Gastroesophageal sphincter (tissue), 3 donors: Measurements from ENCODE around the gene HIF1AN.

Experiments used
- CTCF ChIP-seq, 4 experiments: fragments of 200-600 bp in 2 of 4; fragments of 450-650 bp in 2 of 4; sonication (generic) in 1 of 4; IDR thresholded peaks; one replicate each; pipeline ENCODE4 v1.5.1; 2017 to 2019; ENCODE audit warnings: antibody characterized with exemption in 4 of 4, mild to moderate bottlenecking in 2 of 4, moderate library complexity in 2 of 4
- EP300 ChIP-seq: sonication (generic); formaldehyde crosslinking; IDR thresholded peaks from one replicate; pipeline ENCODE4 v1.6.1; 2017; ENCODE audit warnings: antibody characterized with exemption, mild to moderate bottlenecking
- POLR2A ChIP-seq, 2 donors: fragments of 450-650 bp; IDR thresholded peaks; one replicate each; pipeline ENCODE4 v1.6.1; 2017; ENCODE audit warnings: antibody characterized with exemption in 2 of 2, mild to moderate bottlenecking in 2 of 2, moderate library complexity in 1 of 2
- POLR2AphosphoS5 ChIP-seq: sonication (generic); formaldehyde crosslinking; IDR thresholded peaks from one replicate; pipeline ENCODE4 v1.6.1; 2017; ENCODE audit warnings: antibody characterized with exemption

DNA sequence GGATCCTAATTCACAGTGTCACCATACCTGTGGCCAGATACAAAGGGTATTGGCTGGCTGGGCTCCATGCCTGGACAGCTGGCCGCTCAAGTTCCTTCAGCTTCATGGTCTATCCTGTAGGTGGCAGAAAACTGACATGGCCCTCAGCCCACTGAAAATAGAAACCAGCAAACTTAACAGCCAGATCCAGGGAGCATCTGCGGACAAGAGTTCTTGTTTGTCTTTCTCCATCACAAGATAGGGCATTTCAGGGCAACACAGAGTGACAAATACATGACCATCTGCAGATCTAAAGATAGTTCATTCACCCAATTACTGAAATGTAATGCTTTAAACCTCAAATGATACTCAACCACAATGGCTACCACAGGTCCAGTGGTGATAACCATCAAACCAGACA is 18.9 kb upstream of the HIF1AN start:
- no peak for TF ChIP-seq POLR2A (IDR thresholded peaks at IDR 0.05)
- TF ChIP-seq CTCF (IDR thresholded peaks at IDR 0.05) = no peak
- TF ChIP-seq POLR2AphosphoS5 = no peak
- no peak for TF ChIP-seq EP300
